NCI-H2029 treated with DMSO at 0.1 percent for 48 hours (cell line): Measurements from ENCODE around the gene SNPH.
A peak's percentile ranks its signal among the peaks of the same experiment; 100 is the strongest.

Source experiments
- DNase-seq: peaks from one replicate; lab custom pipeline; 2025; lab: John Stamatoyannopoulos, UW

The SNPH gene

GRCh38 chr20:1324598-1325172, 58.6 kb downstream of the SNPH start:
- no peak for DNase-seq

DNA sequence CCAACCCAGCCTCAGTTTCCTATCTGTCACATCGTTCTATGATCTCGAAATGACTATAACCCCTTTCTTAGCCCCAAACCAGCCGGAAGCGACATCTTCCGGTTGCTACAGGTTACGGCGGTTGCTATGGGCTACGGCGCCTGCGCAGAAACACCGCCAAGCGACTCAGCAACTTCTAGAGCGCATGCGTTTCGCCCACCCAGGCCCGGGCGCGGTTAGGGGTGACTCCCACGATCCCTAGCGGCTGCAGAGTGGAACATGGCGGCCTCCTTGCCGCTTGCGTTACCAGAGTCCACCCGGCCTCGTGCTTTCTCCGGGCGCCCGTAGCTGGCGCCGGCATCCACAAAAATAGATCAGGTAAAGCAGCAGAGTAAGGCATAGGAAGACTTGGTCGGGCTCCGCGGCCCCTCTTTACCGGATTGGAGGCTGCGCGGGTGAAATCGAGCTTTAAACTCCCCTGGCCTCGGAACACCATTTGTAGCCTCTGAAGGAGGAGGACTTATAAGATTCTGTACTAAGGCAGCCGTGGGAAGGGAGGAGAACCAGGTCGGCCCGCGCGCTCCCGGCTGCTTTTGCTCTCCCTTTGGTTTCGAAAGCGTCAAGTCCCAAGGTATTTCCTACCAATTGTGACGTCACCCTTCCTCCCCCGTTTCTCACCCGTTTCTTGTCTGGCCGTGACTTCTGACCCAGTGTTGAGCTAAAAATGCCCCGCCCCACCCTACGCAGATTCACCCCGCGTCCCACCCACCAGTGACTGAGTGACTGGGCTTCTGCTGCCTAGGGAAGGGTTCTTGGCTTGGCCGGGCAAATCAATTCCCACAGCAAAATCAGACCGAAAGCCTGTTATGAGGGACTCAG, 59.3 kb downstream of the SNPH start:
- DNase-seq = peak; percentile 88

DNA sequence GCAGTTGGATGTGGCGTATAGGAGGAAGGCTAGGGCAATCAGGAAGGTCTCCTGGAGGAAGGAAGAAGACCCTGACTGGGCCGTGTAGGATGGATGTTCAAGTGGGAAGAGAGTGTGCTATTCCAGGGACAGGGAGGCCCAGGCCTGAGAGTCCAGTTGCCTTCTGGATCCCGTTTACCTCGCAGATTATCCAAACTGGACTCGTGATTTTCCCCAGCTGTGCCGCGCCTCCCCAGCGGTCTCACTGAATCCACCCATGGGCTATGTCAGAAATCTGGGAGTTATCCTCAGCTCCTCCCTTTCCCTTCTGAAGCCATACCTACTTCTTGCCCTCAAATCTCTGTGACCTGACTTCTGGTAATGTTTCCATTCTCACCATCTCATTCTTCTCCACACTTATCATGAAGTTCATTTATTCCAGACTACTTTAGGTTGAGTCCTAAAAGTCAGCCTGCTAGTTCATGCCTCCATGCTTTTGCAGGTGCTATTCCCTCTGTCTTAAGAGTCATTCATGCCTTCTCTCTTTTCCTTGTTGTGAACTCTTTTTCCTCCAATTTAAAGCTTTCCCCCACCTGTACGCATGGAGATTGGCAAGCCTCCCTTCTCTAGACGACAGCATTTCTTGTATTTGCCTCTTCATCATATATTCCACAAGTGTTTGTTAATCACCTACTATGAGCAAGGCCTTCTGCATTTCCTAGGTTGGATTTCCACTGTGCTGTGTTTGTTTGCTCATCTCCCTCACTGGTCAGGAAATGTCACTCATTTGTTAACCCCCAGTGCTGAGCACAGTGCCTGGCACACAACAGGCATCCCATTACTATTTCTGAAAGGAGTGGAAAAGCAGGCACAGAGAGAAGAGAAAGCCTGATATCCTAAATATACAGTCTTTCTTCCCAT, 60.2 kb downstream of the SNPH start:
- no peak for DNase-seq

- no peak for DNase-seq
Measured at GRCh38 chr20:1327241-1327653, 61.2 kb downstream of the SNPH start.

- DNase-seq = no peak
Measured at GRCh38 chr20:1327827-1328679, 62.0 kb downstream of the SNPH start.

- peak; percentile 14 for DNase-seq
Measured at GRCh38 chr20:1328680-1329330, 62.7 kb downstream of the SNPH start, which contains the start of gene SDCBP2. Gene SDCBP2, minus strand, starts transcription at chr20:1329139. Its CDS starts 8,723 bp downstream, at chr20:1320416.

GRCh38 chr20:1330075-1330830, 64.2 kb downstream of the SNPH start:
- no peak for DNase-seq

DNA sequence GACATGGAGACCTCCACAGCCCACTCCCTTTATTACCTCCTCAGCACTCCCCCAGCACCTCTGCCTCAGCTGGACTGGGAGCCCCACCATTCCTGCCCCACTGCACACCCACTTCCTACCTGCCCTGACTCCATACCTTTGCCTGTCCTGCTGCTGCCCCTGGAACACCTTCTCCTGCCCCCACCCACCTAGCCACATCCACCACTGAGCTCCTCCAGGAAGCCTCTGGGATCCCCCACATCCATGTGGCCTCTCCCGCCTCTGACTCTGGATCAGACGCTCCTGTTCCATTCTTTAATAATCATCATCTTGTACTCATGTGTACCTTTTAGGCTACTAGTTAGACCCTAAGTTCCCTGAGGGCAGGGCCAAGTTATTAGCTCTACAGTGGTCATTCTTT, 65.0 kb downstream of the SNPH start:
- no peak for DNase-seq

GRCh38 chr20:1331801-1332453, 65.8 kb downstream of the SNPH start:
- DNase-seq = no peak

DNA sequence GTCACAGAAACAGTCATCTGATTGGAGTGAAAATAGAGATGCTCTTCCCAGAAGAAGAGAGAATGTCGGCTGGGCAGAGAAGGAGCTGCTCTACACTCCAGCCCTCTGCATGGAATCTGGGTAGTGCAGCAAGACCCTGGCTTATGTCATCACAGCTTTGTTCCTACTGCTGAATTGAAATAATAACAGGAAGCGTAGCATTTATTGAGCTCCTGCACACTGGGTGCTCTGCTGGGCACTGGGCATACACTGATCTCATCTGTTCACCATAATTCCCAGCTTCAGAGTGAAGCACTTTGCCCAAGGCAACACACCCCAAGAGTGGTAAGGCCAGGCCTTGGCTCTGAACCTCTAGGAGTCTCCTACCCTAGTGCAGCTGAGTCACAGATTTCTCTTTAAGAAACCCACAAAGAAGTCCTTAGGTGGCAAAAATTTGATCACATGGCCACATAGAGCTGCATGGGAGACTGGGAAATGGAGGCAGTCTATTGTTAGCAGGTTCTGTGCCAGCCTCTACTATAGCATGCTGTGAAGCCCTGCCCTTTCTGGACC, 66.7 kb downstream of the SNPH start:
- DNase-seq = no peak

GRCh38 chr20:1333462-1334369, 67.6 kb downstream of the SNPH start:
- DNase-seq = no peak

GRCh38 chr20:1334370-1334731, 68.3 kb downstream of the SNPH start:
- DNase-seq = no peak

DNA sequence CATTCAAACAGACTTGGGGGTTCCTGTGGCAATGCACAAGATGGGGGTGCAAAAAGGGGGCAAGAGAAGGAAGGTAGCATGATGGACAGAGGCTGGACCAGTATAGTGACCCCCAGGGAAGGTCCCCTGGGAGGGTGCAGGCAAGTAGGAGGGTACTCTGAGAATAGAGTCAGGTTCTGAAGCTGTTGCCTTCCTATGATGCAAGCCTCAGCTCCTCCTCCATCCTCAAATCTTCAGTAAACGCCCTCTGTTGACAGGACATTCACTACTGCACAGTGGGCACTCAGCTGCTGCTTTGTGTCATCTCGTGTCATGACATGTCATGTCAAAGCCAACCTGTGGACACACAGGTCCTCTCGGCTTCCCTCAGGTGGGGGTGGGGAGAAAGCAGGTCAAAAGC, 68.7 kb downstream of the SNPH start:
- DNase-seq = no peak

- DNase-seq = no peak
Measured at GRCh38 chr20:1335961-1336698, 70.0 kb downstream of the SNPH start.

GRCh38 chr20:1336699-1337367, 70.7 kb downstream of the SNPH start:
- DNase-seq = peak; percentile 55

GRCh38 chr20:1337441-1337840, 71.3 kb downstream of the SNPH start:
- DNase-seq = no peak

DNA sequence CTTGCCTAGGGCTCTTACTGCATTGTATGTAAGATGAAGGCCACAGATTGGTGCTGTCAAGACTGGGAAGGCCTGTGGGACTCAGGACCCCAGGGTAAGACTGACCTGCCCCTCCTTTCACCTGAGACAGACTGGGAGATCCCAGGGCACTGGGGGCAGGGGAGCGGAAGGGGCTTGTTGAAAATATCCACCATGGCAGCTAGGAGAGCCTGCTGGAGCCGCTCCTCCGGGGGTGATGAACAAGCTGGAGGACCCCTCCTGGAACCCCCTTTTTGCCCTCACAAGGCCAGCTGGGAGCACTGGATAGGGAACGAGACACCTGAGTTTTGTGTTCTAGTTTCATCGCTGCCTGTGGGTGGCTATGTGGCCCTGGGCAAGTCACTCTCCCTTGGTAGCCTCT, 72.0 kb downstream of the SNPH start:
- DNase-seq = no peak
